WTC11 (cell line): ENCODE results near the gene RESP18. TPM values are rescaled to one million over a fixed set of nuclear protein-coding genes. Genes with fewer than 3 reads are reported as not detected.

Source experiments
- ATAC-seq: fragments of 200-7000 bp; cut with Tn5 transposase; 2 replicates; pipeline ENCODE4 v1.10.0; 2021; ENCODE audit warnings: mild to moderate bottlenecking, moderate library complexity
- CTCF ChIA-PET: fragments of 300-600 bp; sonication (Branson Sonifier 250); formaldehyde crosslinking; loops from one replicate; lab custom pipeline; 2021; ENCODE audit warnings: antibody characterized with exemption; lab: Charles Lee
- POLR2A ChIA-PET: fragments of 350-600 bp; sonication (Branson Sonifier 250); formaldehyde crosslinking; loops from one replicate; lab custom pipeline; 2021; ENCODE audit warnings: antibody characterized with exemption; lab: Charles Lee
- DNase-seq: peaks from one replicate; pipeline ENCODE4 v3.0.0; 2021; ENCODE audit warnings: low spot score
- H3K27ac Mint-ChIP-seq: 2 replicates; pipeline ENCODE4 v1.8.0; 2021; ENCODE audit warnings: mixed read lengths
- H3K27me3 Mint-ChIP-seq: 2 replicates; pipeline ENCODE4 v1.8.0; 2021; ENCODE audit warnings: low read depth, mild to moderate bottlenecking, moderate library complexity, mixed read lengths
- H3K36me3 Mint-ChIP-seq: 2 replicates; pipeline ENCODE4 v1.8.0; 2021; ENCODE audit warnings: mixed read lengths
- H3K4me1 Mint-ChIP-seq: 2 replicates; pipeline ENCODE4 v1.8.0; 2022; ENCODE audit warnings: mixed read lengths
- H3K4me3 Mint-ChIP-seq: 2 replicates; pipeline ENCODE4 v1.8.0; 2021; ENCODE audit warnings: mild to moderate bottlenecking, moderate library complexity, mixed read lengths
- H3K9me3 Mint-ChIP-seq: 2 replicates; pipeline ENCODE4 v1.8.0; 2021; ENCODE audit warnings: mixed read lengths
- ATF2 ChIP-seq: sonication (generic); formaldehyde crosslinking; IDR thresholded peaks from 2 replicates; pipeline ENCODE4 v1.8.1; 2022; ENCODE audit warnings: low read depth, missing genetic modification reagents, borderline replicate concordance
- ATF3 ChIP-seq: sonication (generic); formaldehyde crosslinking; conservative IDR thresholded peaks from 2 replicates; pipeline ENCODE4 v1.8.1; 2022; ENCODE audit warnings: mild to moderate bottlenecking, missing genetic modification reagents
- CBFB ChIP-seq: sonication (generic); formaldehyde crosslinking; IDR thresholded peaks from 2 replicates; pipeline ENCODE4 v1.8.1; 2022; ENCODE audit warnings: mild to moderate bottlenecking, low read depth, missing genetic modification reagents
- CTCF ChIP-seq: fragments of 200-600 bp; IDR thresholded peaks from 2 replicates; pipeline ENCODE4 v1.8.0; 2022; ENCODE audit warnings: antibody characterized with exemption
- E2F4 ChIP-seq: sonication (generic); formaldehyde crosslinking; IDR thresholded peaks from 2 replicates; pipeline ENCODE4 v1.8.1; 2022; ENCODE audit warnings: low read depth, mild to moderate bottlenecking, moderate library complexity, missing genetic modification reagents, borderline replicate concordance
- ELF4 ChIP-seq: sonication (generic); formaldehyde crosslinking; IDR thresholded peaks from 2 replicates; pipeline ENCODE4 v1.8.1; 2022; ENCODE audit warnings: low read depth, mild to moderate bottlenecking, moderate library complexity, missing genetic modification reagents
- GRHL2 ChIP-seq: fragments of 250-450 bp; sonication (Bioruptor Pico); IDR thresholded peaks from 2 replicates; pipeline ENCODE4 v1.8.0; 2022; ENCODE audit warnings: mild to moderate bottlenecking, moderate library complexity; ENCODE audit not compliant: insufficient replicate concordance, severe bottlenecking
- IRF2 ChIP-seq: sonication (generic); formaldehyde crosslinking; IDR thresholded peaks from 2 replicates; pipeline ENCODE4 v1.8.0; 2022; ENCODE audit warnings: low read depth, missing genetic modification reagents, borderline replicate concordance
- NR1H2 ChIP-seq: sonication (generic); formaldehyde crosslinking; IDR thresholded peaks from 2 replicates; pipeline ENCODE4 v1.9.0; 2021; ENCODE audit warnings: mild to moderate bottlenecking, moderate library complexity, missing genetic modification reagents
- PRDM15 ChIP-seq: sonication (generic); formaldehyde crosslinking; IDR thresholded peaks from 2 replicates; pipeline ENCODE4 v1.8.0; 2022; ENCODE audit warnings: missing genetic modification reagents
- SMAD3 ChIP-seq: sonication (generic); formaldehyde crosslinking; IDR thresholded peaks from 2 replicates; pipeline ENCODE4 v1.8.0; 2022; ENCODE audit warnings: missing genetic modification reagents, mild to moderate bottlenecking, borderline replicate concordance
- SP1 ChIP-seq: sonication (generic); formaldehyde crosslinking; conservative IDR thresholded peaks from 2 replicates; pipeline ENCODE4 v1.8.1; 2022; ENCODE audit warnings: missing genetic modification reagents
- USF2 ChIP-seq: sonication (generic); formaldehyde crosslinking; IDR thresholded peaks from 2 replicates; pipeline ENCODE4 v1.8.1; 2023; ENCODE audit warnings: mild to moderate bottlenecking, missing genetic modification reagents, moderate library complexity
- ZBTB43 ChIP-seq: sonication (generic); formaldehyde crosslinking; IDR thresholded peaks from 2 replicates; pipeline ENCODE4 v1.8.1; 2023; ENCODE audit warnings: mild to moderate bottlenecking, missing genetic modification reagents
- ZMAT4 ChIP-seq: fragments of 250-450 bp; sonication (Bioruptor Pico); IDR thresholded peaks from 2 replicates; pipeline ENCODE4 v1.9.0; 2021; ENCODE audit warnings: mild to moderate bottlenecking
- total RNA-seq: library from RNA; stranded (reverse); gene quantifications from 3 replicates; pipeline ENCODE4 v1.2.3, GENCODE V29; 2021

RESP18 gene
- total RNA-seq, 1 experiment from 2014 or later = not detected

GRCh38 chr2:219306047-219306446, 26.5 kb downstream of the RESP18 start (continued):
- TF ChIP-seq PRDM15 (CRISPR knock-in tag) = no peak
- no peak for TF ChIP-seq ZMAT4
- TF ChIP-seq CTCF = no peak
- TF ChIP-seq ELF4 (CRISPR knock-in tag) = no peak
- no peak for TF ChIP-seq GRHL2 (CRISPR knock-in tag)
- TF ChIP-seq USF2 (CRISPR knock-in tag) = no peak
- no peak for TF ChIP-seq E2F4 (CRISPR knock-in tag)
- TF ChIP-seq NR1H2 = no peak
- no peak for TF ChIP-seq ATF2 (CRISPR knock-in tag)
- TF ChIP-seq ZBTB43 (CRISPR knock-in tag) = no peak

GRCh38 chr2:219304223-219304622, 28.3 kb downstream of the RESP18 start:
- H3K36me3 Mint-ChIP-seq = no peaks in the 10 kb centered on the region
- TF ChIP-seq ZBTB43 (CRISPR knock-in tag) = no peak
- no peak for TF ChIP-seq ATF3 (CRISPR knock-in tag)
- no peak for TF ChIP-seq CBFB (CRISPR knock-in tag)
- no peak for TF ChIP-seq SP1
- TF ChIP-seq SMAD3 (CRISPR knock-in tag) = no peak
- no peak for TF ChIP-seq IRF2 (CRISPR knock-in tag)
- TF ChIP-seq ELF4 (CRISPR knock-in tag) = no peak
- TF ChIP-seq USF2 (CRISPR knock-in tag) = no peak
- TF ChIP-seq, all 79 proteins: peak for 0
- H3K4me1 Mint-ChIP-seq = peaks cover 11% of the 10 kb centered on the region
- peaks cover 78% of the 10 kb centered on the region for H3K27me3 Mint-ChIP-seq
- ChIA-PET CTCF (interaction anchor here (2.5 kb wide), 1 partner anchor 9 kb away, joined by 13 read pairs; no protein-coding TSS in a partner anchor), POLR2A (no interaction called here)
- H3K9me3 Mint-ChIP-seq = no peaks in the 10 kb centered on the region
- no peak for ATAC-seq
- no peak for DNase-seq
- no peak overlapping the region for H3K4me3 Mint-ChIP-seq
- H3K27ac Mint-ChIP-seq = no peak overlapping the region
